Measurements from ENCODE around the gene BIN2. TPM values are rescaled to one million over a fixed set of nuclear protein-coding genes. Genes with fewer than 3 reads are reported as not detected.

Gene BIN2
- total and polyA plus RNA-seq, 10 of the 15 experiments (the other 5 are each of a cell fraction or from before 2014, with no cell fraction given) = 8.6 to 42.9 (median 32.1) TPM

DNA sequence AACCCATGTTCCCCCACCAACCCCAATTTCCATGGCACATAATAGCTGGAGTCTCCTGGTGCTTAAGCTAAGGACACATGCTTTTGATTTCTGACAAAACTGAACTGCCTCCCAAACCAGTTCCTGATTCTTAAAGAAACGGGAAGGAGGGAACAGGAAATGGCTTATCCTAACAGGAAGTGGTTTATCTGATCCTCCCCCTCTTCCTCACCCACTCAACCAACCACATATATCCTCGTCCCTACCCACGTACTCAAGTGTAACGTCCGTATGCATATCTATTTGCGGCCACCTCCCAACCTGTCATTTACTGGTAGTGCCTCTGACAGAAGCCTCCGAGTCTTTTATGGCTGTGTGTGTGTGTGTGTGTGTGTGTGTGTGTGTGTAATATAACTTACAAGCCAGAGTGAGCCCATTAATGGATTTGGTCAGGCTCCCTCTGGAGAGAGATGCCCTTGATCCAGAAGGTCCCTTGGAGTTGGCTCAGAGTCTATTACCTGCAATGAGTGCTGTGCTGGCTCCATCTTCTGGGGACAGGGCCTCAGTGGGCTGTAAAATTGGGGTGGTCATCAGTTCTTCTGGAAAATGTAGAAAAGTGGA is 77.6 kb downstream of the BIN2 start (continued):
- TF ChIP-seq IKZF2 (IDR thresholded peaks at IDR 0.05) (peak; percentile 34 to 52; a peak in 2 of 4 replicates), ETV6 (conservative IDR thresholded peaks at IDR 0.05 in 1 of 2, IDR thresholded peaks at IDR 0.05 in 1 of 2; ENCODE audit: borderline replicate concordance in 1 of 2, low read depth in 1 of 2) (peak in 1 of 2 experiments; percentile 80; a peak in 2 of 4 replicates), EED (IDR thresholded peaks at IDR 0.05; ENCODE audit: low read depth) (peak; percentile 81), HDAC6 (IDR thresholded peaks at IDR 0.05; ENCODE audit: unreplicated experiment) (no peak), RAD21 (IDR thresholded peaks at IDR 0.05; ENCODE audit: insufficient read depth, low read depth, low read length) (peak; percentile 59), NFXL1 (IDR thresholded peaks at IDR 0.05; ENCODE audit: borderline replicate concordance) (no peak), CHD2 (IDR thresholded peaks at IDR 0.05; ENCODE audit: borderline replicate concordance, low read depth, low read length) (no peak), ZZZ3 (IDR thresholded peaks at IDR 0.05; ENCODE audit: control insufficient read depth, insufficient read length, low read depth) (no peak), GABPA (IDR thresholded peaks at IDR 0.05; ENCODE audit: low read depth) (peak; percentile 45; the same call in 1 of the 2 replicates), BACH1 (IDR thresholded peaks at IDR 0.05; ENCODE audit: borderline replicate concordance) (no peak), TCF12 (IDR thresholded peaks at IDR 0.05; ENCODE audit: low read depth, low read length) (no peak), FOXK2 (IDR thresholded peaks at IDR 0.05) (no peak), ASH2L (IDR thresholded peaks at IDR 0.05; ENCODE audit: borderline replicate concordance, low read depth) (no peak), IKZF1 (conservative IDR thresholded peaks at IDR 0.05) (peak; percentile 61; the same call in 1 of the 2 replicates), NBN (IDR thresholded peaks at IDR 0.05) (peak; percentile 27; the same call in 1 of the 2 replicates), SP1 (IDR thresholded peaks at IDR 0.05; ENCODE audit: low read depth, low read length) (no peak), BHLHE40 (IDR thresholded peaks at IDR 0.05; ENCODE audit: borderline replicate concordance in 1 of 2, low read depth in 2 of 2, low read length in 1 of 2) (no peak)
- TF ChIP-seq, protein P1, sequence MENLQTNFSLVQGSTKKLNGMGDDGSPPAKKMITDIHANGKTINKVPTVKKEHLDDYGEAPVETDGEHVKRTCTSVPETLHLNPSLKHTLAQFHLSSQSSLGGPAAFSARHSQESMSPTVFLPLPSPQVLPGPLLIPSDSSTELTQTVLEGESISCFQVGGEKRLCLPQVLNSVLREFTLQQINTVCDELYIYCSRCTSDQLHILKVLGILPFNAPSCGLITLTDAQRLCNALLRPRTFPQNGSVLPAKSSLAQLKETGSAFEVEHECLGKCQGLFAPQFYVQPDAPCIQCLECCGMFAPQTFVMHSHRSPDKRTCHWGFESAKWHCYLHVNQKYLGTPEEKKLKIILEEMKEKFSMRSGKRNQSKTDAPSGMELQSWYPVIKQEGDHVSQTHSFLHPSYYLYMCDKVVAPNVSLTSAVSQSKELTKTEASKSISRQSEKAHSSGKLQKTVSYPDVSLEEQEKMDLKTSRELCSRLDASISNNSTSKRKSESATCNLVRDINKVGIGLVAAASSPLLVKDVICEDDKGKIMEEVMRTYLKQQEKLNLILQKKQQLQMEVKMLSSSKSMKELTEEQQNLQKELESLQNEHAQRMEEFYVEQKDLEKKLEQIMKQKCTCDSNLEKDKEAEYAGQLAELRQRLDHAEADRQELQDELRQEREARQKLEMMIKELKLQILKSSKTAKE (IDR thresholded peaks at IDR 0.05; ENCODE audit: low read depth, poor library complexity, severe bottlenecking) = no peak
- TF ChIP-seq, protein P2, sequence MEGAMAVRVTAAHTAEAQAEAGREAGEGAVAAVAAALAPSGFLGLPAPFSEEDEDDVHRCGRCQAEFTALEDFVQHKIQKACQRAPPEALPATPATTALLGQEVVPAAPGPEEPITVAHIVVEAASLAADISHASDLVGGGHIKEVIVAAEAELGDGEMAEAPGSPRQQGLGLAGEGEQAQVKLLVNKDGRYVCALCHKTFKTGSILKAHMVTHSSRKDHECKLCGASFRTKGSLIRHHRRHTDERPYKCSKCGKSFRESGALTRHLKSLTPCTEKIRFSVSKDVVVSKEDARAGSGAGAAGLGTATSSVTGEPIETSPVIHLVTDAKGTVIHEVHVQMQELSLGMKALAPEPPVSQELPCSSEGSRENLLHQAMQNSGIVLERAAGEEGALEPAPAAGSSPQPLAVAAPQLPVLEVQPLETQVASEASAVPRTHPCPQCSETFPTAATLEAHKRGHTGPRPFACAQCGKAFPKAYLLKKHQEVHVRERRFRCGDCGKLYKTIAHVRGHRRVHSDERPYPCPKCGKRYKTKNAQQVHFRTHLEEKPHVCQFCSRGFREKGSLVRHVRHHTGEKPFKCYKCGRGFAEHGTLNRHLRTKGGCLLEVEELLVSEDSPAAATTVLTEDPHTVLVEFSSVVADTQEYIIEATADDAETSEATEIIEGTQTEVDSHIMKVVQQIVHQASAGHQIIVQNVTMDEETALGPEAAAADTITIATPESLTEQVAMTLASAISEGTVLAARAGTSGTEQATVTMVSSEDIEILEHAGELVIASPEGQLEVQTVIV (IDR thresholded peaks at IDR 0.05; ENCODE audit: borderline replicate concordance, partially characterized antibody) = no peak
- TF ChIP-seq, protein P3, sequence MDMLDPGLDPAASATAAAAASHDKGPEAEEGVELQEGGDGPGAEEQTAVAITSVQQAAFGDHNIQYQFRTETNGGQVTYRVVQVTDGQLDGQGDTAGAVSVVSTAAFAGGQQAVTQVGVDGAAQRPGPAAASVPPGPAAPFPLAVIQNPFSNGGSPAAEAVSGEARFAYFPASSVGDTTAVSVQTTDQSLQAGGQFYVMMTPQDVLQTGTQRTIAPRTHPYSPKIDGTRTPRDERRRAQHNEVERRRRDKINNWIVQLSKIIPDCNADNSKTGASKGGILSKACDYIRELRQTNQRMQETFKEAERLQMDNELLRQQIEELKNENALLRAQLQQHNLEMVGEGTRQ (IDR thresholded peaks at IDR 0.05; ENCODE audit: borderline replicate concordance, low read depth, low read length) = no peak
- TF ChIP-seq, protein P4, sequence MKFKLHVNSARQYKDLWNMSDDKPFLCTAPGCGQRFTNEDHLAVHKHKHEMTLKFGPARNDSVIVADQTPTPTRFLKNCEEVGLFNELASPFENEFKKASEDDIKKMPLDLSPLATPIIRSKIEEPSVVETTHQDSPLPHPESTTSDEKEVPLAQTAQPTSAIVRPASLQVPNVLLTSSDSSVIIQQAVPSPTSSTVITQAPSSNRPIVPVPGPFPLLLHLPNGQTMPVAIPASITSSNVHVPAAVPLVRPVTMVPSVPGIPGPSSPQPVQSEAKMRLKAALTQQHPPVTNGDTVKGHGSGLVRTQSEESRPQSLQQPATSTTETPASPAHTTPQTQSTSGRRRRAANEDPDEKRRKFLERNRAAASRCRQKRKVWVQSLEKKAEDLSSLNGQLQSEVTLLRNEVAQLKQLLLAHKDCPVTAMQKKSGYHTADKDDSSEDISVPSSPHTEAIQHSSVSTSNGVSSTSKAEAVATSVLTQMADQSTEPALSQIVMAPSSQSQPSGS (IDR thresholded peaks at IDR 0.05; ENCODE audit: low read length) = 0 out of 2 replicates have a peak, but pooled peaks have one; percentile 16
